Activated CD4-positive, alpha-beta T cell treated with anti-CD3 and anti-CD28 coated beads, Interleukin-2, amount 50 U/mL, for 16 hours (primary cell): ENCODE data around the gene PLA2G4D.

Source experiments
- DNase-seq: peaks from one replicate; pipeline ENCODE4 v3.0.0-alpha.2; 2020

Gene PLA2G4D

GRCh38 chr15:42090370-42090769 is 4.0 kb downstream of the PLA2G4D start:
- no peak for DNase-seq

- DNase-seq = no peak
Observed at GRCh38 chr15:42089942-42090341, 4.4 kb downstream of the PLA2G4D start.

GRCh38 chr15:42088801-42089640 is 5.3 kb downstream of the PLA2G4D start:
- no peak for DNase-seq

- no peak for DNase-seq
Observed at GRCh38 chr15:42087926-42088800, 6.2 kb downstream of the PLA2G4D start.

DNA sequence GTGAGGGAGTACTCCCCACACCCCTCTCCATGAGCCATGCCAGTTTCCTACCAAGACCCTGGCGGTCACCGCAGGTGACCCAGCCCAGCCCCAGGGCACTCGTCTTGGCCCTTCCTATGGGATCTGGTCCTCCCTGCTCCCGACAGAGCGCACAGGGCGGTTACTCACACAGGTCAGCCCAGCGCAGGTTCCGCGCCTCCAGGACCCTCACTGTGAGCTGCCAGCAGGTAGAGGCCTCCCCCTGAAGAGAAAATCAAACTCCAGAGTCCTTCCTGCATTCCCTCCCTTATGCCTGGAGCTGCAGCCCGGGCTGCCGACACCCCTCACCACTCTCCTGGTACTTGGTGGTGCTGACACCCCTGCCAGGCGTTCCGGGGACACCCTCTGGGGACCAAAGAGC is 6.9 kb downstream of the PLA2G4D start:
- no peak for DNase-seq

DNA sequence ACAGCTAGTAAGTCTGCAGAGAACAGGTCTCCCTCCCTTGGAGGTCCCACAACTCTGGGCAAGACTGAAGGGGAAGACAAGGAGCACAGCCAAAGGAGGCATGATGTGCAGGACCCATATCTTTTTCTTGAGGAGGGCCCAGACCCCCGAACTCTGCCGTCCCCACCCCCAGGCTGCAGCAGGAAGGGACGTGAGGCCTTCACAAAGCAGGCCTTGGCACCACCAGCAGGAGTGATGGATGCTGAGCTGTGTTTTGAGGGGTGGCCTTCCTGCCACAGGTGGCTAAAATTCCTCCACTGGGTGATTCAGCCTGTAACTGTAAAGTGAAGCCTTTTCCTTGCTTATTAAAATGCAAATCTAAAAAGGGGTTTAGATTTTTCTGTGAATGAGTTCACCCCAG is 8.6 kb downstream of the PLA2G4D start:
- DNase-seq = no peak

DNA sequence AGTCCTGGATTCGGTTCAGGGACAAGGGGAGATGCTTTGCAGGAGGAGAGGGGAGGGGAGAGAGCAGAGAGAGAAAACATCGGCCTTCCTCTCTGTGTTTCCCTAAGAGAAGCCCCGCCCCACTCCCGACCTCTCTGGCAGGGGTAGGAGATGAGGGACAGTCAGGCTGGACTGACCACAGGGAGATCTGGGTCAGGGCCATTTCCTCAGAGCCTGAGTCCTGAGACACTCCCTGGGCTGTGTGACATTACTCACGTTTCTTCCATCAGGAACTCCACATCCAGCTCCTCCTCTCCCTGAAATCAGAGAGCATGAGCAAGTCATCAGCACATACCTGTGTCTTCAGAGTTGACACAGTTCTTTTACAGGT is 9.1 kb downstream of the PLA2G4D start:
- DNase-seq = no peak

- peak; percentile 54 for DNase-seq
Observed at GRCh38 chr15:42084465-42085235, 9.7 kb downstream of the PLA2G4D start.

DNA sequence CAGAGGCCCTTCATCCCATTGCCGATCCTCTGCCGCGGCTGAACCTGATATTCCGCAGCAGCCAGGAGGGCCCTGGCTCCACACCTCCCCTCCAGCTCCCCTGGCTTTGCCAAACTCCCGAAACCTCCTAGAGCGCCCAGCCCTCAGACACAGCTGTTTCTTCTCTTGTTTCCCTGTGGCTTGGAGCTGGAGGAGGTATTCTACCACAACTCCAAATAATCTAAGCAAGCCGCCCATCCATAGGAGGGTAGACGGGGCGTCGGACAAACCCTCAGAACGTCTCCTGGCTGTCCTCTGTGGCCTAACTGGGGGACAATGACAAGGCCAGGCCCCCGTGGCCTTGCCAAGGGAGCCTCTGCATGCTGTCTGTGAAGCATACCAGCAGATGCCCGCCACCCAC is 10.4 kb downstream of the PLA2G4D start:
- no peak for DNase-seq

GRCh38 chr15:42083605-42083908 is 10.8 kb downstream of the PLA2G4D start:
- DNase-seq = no peak

DNA sequence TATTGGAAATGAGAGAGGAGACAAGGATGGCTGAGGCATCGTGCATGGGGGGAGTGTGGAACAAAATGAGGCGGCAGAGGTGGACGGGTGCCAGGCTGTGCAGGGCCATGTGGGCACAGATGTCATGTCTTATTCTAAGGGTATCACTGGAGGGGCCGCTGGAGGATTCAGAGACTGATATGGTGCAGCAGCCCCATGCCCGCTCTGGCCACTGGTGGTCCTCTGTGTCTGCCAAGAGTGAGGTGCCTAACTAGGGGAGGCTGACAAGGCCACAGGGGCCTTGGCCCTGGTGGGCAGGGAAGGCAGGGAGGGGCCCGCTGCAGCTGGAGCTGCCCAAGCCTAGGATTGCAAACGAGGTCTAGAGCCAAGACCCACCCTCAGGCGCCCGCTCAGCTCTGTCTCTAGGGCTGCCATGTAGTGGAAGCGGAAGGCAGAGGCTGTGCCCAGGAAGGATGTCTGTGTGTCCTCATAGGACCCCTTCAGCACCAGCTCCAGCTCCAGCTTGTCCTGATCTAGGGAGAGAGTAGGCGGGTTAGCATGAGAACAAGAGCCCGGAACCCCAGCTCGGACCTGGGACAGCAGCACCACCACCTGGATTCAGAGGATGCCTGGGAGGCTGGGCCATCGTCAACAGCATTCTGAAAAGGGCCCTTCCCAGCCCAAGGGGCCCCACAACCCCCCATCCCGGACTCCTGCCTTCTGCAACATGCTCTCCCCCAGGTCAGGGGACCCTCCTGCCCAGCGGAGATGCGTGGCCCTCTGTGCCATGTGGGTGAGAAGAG is 11.3 kb downstream of the PLA2G4D start:
- DNase-seq = no peak

DNA sequence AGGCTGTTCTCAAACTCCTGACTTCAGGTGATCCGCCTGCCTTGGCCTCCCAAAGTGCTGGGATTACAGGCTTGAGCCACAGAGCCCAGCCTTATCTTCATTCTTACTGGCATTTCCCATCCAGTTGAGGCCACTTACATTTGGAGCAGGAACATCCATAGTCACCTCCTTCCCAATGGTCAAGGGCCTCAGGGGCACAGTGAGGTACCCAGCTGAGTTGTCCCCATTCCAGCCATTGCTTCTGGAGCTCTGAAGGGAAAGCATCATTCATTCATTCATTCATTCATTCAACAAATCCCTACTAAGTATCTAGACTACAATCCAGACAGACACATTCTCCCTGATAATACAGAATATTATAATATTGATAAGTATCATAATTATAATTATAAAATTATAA is 12.2 kb downstream of the PLA2G4D start:
- DNase-seq = no peak

DNA sequence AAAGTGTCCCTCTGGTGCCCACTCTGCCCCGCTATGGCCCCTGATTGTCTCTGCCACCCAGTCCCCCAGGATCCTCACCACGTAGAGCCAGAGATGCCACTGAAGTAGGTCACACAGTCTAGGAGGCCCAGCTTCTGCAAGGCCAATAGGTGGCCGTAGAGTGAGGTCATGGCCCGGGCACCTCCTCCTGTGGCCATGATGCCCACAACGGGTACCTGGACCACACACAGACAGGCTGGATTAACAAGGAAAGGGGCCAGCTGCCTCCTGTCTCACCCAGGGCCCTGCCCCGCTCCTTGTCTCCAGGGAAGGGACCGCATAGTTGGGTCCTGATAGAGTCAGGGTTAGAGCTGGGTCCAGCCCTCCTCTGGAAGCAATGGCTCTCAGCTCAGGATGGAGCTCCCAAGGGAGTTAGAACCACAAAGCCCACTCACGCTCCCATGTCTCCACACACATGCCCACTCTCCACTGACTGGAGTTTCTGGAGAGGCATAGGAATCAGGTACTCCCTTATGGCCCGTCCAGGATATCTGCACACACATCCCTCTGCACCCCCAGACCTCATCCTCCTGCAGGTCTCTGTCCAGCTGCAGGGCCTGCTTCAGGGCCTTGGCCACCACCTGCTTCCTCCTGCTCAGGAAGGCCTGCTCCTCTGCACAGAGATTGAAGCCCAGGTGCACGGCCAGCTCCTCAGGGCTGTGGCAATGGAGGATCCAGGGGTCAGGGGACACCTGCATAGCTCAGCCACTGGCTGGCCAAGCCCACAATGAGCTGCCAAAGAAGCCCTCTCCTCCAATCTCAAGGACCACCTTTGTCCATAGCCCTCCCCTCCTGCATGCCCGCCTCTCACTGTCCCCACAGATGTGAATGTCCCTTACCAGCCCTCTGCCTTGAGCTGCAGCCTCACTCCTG is 13.2 kb downstream of the PLA2G4D start:
- DNase-seq = no peak

- DNase-seq = no peak
Observed at GRCh38 chr15:42080186-42080918, 14.0 kb downstream of the PLA2G4D start.

DNA sequence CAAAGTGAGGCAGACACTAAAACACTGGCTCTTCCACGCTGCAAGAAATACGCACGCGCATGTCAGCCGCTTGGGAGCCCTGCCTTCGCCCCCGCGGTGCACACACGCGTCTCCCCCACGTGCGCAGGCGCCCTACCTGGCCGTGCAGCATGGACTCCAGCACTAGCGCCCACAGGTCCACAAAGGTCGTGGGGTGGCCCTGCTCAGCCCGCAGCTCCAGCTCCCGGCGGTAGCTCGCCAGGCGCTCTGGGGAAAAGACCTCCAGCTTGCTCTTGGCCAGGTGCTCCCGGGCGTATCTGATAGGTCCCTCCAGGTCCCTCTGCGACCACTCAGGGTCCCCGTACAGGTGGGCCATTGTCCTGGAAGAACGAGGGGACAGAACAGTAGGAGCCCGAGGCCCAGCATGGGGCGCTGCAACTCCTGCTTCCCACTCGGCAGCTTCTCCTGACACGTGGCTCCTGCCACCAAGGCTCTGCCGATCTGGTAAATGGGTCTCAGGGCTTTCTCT is 14.9 kb downstream of the PLA2G4D start:
- DNase-seq = no peak

DNA sequence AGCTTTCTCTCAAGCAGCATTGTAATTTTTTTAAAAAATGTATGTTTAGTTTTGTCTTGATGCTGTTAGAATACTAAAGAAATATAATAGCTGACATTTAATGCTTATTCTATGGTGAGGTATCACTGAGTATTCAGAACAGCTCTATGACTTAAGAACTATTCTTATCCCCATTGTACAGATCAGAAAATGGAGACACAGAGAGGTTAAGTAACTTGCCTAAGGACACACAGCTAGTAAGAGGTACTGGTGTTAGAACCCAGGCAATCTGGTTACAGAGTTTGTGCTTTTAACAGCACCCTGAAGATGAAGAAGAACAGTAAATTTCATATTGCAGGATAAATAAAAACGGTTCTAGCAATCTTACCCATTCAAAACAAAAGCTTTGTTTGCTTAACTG is 15.5 kb downstream of the PLA2G4D start:
- DNase-seq = no peak

GRCh38 chr15:42077689-42078088 is 16.7 kb downstream of the PLA2G4D start:
- no peak for DNase-seq

DNA sequence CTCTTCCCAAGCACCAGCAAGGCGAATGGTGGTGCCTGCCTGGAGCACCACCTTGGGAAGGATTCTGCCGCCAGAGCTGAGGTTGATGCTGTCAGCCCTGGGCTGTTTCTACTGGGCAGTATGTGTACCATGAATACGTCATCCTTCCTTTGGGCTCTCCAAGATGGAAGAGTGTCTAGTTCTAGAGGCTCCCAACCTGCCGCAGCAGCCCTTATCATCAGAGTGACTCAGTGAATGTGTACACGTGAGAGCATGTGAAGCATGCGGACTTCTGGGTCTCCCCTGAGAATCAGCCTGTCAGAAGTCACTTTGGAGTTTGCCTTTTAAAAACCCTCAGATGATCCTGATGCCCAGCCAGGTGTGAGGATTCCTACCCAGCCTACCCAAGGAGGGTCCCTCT is 20.9 kb downstream of the PLA2G4D start:
- DNase-seq = no peak

GRCh38 chr15:42072141-42072685 is 22.1 kb downstream of the PLA2G4D start:
- DNase-seq = no peak

- DNase-seq = no peak
Observed at GRCh38 chr15:42071717-42072116, 22.6 kb downstream of the PLA2G4D start.
